Measurements from ENCODE around the gene ATP1A2. TPM values are rescaled to one million over a fixed set of nuclear protein-coding genes. Genes with fewer than 3 reads are reported as not detected.

Gene ATP1A2
- total RNA-seq, 3 donors from 2014 or later (not counting 1 experiment from before 2014, with no cell fraction given), result not detected

- WGBS (ENCODE audit: insufficient coverage), result 86% methylated on average over 7 of the region's 8 CpGs
- no peak for ATAC-seq
- TF ChIP-seq CTCF (IDR thresholded peaks at IDR 0.05), result no peak
Observed at GRCh38 chr1:160117709-160118183, 2.2 kb downstream of the ATP1A2 start.

GRCh38 chr1:160118928-160119327 lies 3.4 kb downstream of the ATP1A2 start:
- Mint-ChIP-seq H3K36me3 (no peaks in the 10 kb centered on the region), H3K4me3 (no peak overlapping the region), H3K27me3 (ENCODE audit: low read depth in 2 of 2) (peaks cover 0 to 17% of the 10 kb centered on the region in 2 donors), H3K4me1 (no peaks in the 10 kb centered on the region), H3K9me3 (no peaks in the 10 kb centered on the region), H3K27ac (no peak overlapping the region)
- DNase-seq (no peak), ATAC-seq (no peak)
- Histone ChIP-seq H3K4me1 (ENCODE audit: control insufficient read depth, insufficient read depth, low read length) (no peaks in the 10 kb centered on the region), H3K9me3 (ENCODE audit: control insufficient read depth, insufficient read depth, low read length) (no peaks in the 10 kb centered on the region), H3K36me3 (ENCODE audit: control insufficient read depth, insufficient read depth, low read length) (no peaks in the 10 kb centered on the region), H3K4me3 (ENCODE audit: low read length) (no peak overlapping the region), H3K27me3 (ENCODE audit: control insufficient read depth, insufficient read depth, low read length) (no peaks in the 10 kb centered on the region), H3K27ac (ENCODE audit: low read length) (no peak overlapping the region)
- TF ChIP-seq CTCF (IDR thresholded peaks at IDR 0.05), result no peak
- WGBS (ENCODE audit: insufficient coverage), result 93% methylated on average over 2 of the region's 3 CpGs
- intact Hi-C loops (cut with micrococcal nuclease), result no loop called here

More at GRCh38 chr1:160117709-160118183, 2.2 kb downstream of the ATP1A2 start:
- Histone ChIP-seq H3K9me3 (ENCODE audit: control insufficient read depth, insufficient read depth, low read length) (no peaks in the 10 kb centered on the region), H3K36me3 (ENCODE audit: control insufficient read depth, insufficient read depth, low read length) (no peaks in the 10 kb centered on the region), H3K27ac (ENCODE audit: low read length) (no peak overlapping the region), H3K4me1 (ENCODE audit: control insufficient read depth, insufficient read depth, low read length) (no peaks in the 10 kb centered on the region), H3K27me3 (ENCODE audit: control insufficient read depth, insufficient read depth, low read length) (no peaks in the 10 kb centered on the region), H3K4me3 (ENCODE audit: low read length) (no peak overlapping the region)
- DNase-seq, result no peak
- Mint-ChIP-seq H3K27me3 (ENCODE audit: low read depth in 2 of 2) (peaks cover 0 to 18% of the 10 kb centered on the region in 2 donors), H3K4me1 (no peaks in the 10 kb centered on the region), H3K9me3 (no peaks in the 10 kb centered on the region), H3K27ac (no peak overlapping the region), H3K36me3 (no peaks in the 10 kb centered on the region), H3K4me3 (no peak overlapping the region)
- intact Hi-C loops (cut with micrococcal nuclease), result no loop called here

GRCh38 chr1:160120797-160121196 lies 5.2 kb downstream of the ATP1A2 start:
- ATAC-seq, result no peak
- WGBS (ENCODE audit: insufficient coverage), result 78% methylated on average over 3 of the region's 5 CpGs
- no peak overlapping the region for H3K4me3 Mint-ChIP-seq

More at GRCh38 chr1:160120797-160121196, 5.2 kb downstream of the ATP1A2 start:
- Histone ChIP-seq H3K9me3 (ENCODE audit: control insufficient read depth, insufficient read depth, low read length) (no peaks in the 10 kb centered on the region), H3K27me3 (ENCODE audit: control insufficient read depth, insufficient read depth, low read length) (no peaks in the 10 kb centered on the region), H3K4me1 (ENCODE audit: control insufficient read depth, insufficient read depth, low read length) (no peaks in the 10 kb centered on the region), H3K27ac (ENCODE audit: low read length) (no peak overlapping the region), H3K4me3 (ENCODE audit: low read length) (no peak overlapping the region), H3K36me3 (ENCODE audit: control insufficient read depth, insufficient read depth, low read length) (no peaks in the 10 kb centered on the region)
- Mint-ChIP-seq H3K9me3 (no peaks in the 10 kb centered on the region), H3K27me3 (ENCODE audit: low read depth in 2 of 2) (peaks cover 0 to 17% of the 10 kb centered on the region in 2 donors), H3K36me3 (no peaks in the 10 kb centered on the region), H3K4me1 (no peaks in the 10 kb centered on the region), H3K27ac (no peak overlapping the region)
- intact Hi-C loops (cut with micrococcal nuclease), result no loop called here
- no peak for DNase-seq
- TF ChIP-seq CTCF (IDR thresholded peaks at IDR 0.05), result no peak
